ENCODE results near the gene RET.

Gene RET

DNA sequence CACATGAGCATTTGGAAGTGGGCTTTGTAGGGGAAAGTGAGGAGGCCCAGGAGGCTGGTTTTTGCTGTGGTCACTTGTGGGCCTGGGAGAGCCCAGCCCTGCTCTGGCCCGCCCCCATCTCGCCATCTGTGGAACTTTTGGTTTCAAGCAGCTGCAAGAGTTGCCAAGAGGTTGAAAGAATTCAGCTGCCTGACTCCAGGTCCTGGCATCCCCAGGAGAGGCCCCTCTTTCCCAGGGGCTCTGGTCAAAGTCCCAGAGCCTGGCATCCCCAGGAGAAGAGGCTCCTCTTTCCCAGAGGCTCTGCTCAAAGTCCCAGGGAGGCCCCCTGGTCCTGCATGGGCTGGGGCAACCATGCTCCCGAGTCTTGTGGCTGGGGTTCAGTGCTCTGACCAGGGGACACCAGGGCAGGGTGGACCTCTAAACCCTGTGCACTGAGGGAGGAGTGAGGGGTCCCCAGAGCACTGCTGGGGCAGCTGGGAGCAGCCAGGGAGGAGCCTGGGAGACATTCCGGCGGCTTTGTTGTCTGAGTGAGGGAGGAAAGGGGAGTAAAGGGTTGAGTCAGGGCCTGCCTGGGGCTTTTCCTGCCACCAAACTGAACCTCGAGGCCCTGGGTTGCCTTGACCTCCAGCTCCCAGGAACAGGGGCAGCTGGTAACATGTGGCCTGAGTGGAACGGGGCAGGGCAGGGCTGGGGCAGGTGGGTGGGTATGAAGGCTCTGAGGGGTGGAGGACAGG, 33.6 kb downstream of the RET start:
- DNase-seq = no peak

DNA sequence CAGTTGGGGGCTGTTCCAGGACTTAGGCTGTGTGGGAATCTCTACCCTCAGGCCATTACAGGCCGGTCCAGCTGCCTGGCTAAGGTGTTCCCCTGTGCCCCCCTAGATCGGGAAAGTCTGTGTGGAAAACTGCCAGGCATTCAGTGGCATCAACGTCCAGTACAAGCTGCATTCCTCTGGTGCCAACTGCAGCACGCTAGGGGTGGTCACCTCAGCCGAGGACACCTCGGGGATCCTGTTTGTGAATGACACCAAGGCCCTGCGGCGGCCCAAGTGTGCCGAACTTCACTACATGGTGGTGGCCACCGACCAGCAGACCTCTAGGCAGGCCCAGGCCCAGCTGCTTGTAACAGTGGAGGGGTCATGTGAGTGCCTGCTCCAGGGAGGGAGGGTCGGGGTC, 34.2 kb downstream of the RET start:
- no peak for DNase-seq

DNA sequence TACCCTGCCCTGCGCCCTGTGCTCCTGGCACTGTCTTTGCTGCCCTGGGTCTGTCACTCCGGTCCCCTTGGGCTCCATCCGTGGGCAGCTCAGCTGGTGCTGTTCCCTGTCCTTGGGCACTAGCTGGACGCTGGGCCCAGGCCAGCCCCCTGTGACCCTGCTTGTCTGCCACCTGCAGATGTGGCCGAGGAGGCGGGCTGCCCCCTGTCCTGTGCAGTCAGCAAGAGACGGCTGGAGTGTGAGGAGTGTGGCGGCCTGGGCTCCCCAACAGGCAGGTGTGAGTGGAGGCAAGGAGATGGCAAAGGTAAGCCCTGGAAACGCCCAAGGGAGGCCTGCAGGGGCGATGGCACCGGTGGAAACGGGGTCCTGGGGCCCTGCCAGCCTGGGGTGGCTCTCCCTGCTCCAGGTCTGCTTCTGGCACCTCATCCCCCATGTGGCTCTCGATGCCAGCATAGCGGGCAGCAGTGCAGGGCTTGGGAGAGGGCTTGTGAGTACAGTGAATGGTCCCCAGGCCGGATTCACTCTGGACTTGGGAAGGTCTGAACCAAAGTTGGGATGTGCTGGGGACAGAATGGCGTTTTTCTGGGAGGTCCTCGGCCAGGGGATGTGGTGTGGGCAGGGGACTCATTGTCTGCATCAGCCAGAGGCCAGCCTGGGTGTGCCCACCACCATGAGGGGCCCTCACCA, 35.2 kb downstream of the RET start:
- DNase-seq = no peak

DNA sequence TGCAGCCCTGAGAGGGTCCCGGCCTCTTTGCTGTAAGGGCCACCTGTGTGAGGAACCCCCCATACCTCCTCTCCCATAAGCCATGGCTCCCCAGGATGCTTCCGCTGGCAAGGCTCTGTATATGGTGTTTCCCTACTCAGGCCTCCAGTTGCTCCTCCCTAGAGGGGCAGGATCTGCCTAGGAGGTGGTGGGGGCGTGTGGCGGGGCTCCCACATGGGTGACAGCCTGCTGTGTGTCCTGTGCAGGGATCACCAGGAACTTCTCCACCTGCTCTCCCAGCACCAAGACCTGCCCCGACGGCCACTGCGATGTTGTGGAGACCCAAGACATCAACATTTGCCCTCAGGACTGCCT, 35.7 kb downstream of the RET start:
- DNase-seq = no peak

DNA sequence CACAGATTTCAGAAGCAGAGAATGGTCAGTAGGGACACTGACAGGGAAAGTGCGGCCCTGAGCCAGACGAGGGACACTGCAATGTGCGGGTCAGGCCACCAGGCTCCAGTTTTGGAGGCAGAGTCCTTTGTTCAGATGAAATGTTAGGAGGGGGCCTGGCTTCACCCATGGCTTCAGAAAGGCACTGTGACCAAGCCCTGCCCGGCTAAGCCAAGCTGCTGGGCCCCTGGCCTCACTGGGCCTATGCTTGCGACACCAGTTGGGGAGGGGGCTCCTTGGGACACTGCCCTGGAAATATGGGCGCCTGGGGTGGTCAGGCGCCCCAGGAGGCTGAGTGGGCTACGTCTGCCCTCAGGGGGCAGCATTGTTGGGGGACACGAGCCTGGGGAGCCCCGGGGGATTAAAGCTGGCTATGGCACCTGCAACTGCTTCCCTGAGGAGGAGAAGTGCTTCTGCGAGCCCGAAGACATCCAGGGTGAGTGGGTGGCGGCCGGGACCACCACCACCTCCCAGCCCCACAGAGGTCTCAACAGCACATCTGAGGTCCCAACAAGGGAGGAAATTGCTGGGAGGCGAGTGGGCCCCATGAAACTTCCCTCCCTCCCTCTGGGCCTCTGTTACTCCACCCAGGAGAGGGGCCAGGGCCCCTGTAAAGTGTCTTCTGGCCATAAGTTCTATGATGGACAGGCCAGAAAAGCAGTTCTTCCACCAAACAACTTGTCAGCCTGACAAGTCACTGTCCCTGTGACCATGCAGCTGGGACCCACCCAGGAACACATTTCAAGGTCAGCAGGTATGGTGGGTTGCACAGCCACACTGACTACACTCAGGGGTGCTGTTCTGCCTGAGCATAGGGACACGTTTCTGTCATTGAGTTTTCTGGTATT, 36.6 kb downstream of the RET start:
- no peak for DNase-seq

DNA sequence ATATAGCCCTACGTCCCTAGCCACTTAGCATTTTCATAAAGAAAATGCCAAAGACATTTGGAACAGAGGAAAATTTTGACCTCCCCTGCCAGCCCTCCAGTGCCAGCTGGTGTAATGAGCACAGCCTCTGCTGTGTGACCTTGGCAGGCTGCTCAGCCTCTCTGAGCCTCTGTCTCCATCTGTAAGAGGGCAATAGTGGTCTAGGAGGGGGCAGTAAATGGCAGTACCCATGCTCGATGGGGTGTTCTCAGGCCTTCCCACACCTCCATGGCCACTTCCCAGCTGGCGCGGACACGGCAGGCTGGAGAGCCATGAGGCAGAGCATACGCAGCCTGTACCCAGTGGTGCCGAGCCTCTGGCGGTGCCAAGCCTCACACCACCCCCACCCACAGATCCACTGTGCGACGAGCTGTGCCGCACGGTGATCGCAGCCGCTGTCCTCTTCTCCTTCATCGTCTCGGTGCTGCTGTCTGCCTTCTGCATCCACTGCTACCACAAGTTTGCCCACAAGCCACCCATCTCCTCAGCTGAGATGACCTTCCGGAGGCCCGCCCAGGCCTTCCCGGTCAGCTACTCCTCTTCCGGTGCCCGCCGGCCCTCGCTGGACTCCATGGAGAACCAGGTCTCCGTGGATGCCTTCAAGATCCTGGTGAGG, 37.3 kb downstream of the RET start:
- DNase-seq = no peak

DNA sequence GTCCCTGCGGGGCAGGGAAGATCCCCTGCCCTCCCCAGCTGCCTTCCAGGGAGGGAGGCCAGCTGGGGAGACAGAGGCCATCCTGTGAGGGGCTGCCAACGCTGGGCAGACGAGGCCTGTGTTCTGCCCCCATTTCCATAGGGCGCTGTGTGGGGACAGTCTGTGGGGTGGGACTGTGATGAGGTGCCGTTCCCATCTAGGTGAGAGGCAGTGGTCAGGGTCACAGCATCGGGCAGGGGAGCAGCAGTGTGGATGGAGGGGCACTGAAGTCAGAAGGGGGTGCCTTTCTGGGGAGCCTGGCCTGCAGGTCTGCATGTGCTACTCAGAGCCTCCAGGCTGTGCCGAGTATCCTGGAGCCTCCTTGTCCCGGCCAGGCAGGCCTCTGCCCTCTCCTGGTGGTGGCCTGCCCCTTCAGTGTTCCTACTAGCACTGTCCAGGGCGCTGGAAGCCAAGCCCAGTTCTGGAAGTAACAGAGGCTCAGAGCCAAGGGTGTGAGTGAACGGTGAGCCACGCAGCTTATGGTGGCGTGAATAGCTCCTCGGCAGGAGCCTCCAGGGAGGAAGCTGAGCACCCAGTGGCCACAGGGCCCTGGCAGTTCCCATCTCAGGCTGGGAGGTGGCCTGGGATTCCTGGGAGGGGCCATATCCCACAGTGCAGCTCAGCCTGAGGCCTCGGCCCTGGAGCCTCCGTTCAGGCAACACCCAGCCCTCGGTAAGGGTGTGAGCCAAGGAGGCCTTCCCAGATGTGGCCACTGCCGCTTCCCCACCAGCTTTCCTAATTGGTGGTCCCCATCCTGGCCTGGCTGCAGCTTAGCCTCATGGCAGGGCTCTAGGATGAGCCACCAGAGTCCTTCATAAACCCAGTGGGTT, 38.1 kb downstream of the RET start:
- no peak for DNase-seq

DNA sequence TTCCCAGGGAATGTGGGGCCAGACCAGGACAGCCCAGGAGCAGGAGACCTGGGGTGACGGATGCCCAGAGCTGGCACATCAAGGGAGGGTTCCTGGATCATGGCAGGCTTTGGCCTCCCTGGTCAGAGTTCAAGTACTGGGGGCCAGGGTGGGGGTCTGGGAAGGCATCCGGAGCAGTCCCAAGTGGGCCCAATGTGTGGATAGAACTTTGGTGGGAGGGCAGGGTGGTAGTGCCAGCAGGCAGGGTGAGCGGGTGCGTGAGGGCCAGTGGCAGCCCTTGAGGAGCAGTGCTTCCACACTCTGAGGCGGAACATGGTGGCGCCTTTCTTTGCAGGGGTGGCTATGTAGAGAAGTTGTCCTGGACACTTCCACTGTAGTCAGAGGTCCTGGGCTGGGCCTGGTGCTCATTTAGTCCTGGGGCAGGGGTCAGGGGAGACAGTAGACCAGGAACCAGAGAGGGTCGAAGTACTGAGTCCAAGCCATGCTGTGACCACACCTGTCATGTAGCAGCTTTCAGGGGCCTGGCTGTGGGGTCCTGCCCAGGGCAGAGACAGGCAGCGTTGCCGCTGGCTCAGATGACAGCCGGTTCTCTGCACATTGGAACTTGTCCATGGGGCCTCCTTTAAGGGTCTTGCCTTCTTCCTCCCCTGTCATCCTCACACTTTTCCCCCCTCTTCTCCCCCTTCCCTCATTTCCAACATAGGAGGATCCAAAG, 39.2 kb downstream of the RET start:
- no peak for DNase-seq

DNA sequence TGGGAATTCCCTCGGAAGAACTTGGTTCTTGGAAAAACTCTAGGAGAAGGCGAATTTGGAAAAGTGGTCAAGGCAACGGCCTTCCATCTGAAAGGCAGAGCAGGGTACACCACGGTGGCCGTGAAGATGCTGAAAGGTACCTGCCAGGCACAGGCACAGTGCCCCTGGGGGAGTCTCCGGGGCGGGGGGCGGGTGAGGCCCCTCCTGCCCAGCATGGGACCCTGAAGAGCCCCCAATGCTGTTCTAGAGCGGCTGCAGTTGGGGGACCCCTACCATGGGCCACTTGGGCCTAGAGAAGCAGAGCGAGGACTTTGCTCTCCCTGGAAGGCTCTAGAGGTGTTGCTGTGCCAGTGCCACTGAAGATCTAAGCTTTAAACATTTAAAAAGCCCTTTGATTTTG, 39.7 kb downstream of the RET start:
- DNase-seq = no peak

DNA sequence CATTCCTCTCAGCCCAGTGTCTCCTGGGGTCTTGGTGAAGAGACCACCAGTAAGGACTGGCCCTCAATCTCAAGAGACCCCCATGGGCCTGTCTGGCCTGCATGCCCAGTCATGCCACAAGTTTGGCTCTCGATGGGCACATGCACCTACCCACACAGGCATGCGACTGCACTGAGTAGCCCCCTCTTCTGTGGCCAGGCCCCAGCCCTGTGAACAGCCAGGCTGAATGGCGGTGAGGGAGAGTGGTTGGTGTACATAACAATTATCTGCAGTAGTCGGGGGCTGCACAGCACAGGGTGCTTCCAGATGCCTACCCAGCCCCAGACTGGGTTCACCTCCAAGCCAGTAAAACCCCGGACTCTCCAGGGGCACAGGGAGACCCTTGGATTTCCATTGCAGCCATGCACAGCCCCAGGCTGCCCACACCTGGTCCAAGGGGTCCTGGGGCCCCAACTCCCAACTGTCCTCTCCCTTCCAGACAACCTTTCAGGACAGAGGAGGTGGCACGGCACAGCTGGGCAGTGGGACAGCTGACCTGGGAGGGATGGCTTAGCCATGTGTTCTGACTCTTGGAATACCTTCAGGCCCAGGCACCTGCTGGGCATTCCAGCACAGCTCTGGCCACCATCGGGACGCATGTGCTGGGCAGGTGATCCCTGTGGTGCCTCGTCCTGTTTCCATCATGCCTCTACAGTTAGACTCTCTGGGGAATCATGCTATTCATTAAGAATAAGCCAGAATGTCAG, 40.3 kb downstream of the RET start:
- DNase-seq = no peak

DNA sequence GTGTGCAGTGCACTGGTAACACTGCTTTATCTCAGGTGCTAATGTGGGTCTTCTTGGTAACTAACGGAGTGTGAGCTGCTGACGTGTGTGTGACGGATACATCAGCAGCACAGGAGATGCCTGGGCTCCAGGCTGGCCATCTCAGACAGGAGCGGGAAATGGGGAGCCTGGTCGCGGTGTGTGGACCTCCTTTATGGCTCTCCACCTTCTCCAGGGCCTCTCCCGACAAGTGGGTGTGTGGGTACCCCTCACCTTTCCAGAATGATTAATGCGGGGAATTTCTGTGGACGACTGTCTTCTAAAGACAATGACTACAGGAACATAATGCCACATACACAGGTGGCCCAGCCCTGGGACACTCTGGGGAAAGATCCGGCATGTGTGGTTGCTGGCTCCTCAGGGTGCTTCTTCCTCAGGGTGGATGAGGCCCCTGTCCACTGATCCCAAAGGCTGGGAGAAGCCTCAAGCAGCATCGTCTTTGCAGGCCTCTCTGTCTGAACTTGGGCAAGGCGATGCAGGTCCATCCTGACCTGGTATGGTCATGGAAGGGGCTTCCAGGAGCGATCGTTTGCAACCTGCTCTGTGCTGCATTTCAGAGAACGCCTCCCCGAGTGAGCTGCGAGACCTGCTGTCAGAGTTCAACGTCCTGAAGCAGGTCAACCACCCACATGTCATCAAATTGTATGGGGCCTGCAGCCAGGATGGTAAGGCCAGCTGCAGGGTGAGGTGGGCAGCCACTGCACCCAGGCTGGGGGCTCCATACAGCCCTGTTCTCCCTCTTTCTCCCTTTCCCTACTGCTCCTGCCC, 41.1 kb downstream of the RET start:
- DNase-seq = no peak

DNA sequence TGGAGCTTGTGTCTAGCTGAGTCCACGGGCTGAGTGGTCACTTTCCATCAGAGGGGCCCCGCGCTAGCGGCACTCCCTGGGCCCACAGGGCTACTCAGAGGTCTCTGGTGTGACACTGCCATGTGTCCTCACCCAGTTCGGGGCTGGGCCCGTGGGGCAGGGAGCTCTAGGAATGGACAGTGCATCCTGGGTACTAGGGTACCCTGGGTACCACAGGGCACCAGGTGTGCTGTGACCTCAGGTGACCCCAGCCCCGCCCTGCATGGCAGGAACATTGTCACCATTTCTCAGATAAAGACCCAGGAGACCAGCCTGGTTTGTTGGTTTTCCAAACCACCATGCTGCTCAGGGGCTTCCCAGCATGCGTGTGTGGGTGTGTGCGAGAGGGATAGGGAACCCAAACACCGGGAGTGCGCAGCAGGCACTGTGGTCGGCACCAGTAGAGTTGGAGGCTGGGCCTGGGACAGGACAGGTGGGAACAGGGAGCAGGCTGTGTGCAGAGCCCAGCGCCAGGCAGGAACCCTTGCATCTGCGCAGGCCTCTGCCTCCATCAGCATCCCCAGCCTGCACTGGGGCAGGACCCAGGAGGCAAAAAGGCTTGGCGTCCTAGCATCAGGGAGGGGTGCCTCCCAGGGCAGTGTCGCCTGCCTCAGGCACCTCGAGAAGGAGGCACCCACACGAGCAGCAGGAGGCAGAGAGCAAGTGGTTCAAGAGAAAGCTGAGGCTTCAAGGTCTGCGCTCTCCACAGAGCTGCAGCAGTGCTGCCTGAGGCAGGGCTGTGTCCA, 42.0 kb downstream of the RET start:
- DNase-seq = no peak

DNA sequence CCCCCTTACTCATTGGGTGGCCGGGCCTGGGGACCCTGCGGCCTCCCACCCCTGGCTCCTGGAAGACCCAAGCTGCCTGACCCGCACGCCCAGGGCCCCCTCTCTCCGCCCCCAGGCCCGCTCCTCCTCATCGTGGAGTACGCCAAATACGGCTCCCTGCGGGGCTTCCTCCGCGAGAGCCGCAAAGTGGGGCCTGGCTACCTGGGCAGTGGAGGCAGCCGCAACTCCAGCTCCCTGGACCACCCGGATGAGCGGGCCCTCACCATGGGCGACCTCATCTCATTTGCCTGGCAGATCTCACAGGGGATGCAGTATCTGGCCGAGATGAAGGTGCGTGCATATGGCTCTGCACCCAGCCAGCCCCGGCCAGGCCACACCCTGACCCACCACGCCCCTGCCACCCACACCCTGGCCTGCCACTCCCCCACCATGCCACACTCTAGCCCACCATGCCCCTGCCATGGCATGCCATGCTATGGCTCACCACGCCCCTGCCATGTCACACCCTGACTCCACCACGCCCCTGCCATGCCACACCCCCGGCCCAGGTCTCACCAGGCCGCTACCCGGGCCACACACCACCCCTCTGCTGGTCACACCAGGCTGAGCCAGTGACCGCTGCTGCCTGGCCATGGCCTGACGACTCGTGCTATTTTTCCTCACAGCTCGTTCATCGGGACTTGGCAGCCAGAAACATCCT, 42.7 kb downstream of the RET start:
- DNase-seq = no peak

DNA sequence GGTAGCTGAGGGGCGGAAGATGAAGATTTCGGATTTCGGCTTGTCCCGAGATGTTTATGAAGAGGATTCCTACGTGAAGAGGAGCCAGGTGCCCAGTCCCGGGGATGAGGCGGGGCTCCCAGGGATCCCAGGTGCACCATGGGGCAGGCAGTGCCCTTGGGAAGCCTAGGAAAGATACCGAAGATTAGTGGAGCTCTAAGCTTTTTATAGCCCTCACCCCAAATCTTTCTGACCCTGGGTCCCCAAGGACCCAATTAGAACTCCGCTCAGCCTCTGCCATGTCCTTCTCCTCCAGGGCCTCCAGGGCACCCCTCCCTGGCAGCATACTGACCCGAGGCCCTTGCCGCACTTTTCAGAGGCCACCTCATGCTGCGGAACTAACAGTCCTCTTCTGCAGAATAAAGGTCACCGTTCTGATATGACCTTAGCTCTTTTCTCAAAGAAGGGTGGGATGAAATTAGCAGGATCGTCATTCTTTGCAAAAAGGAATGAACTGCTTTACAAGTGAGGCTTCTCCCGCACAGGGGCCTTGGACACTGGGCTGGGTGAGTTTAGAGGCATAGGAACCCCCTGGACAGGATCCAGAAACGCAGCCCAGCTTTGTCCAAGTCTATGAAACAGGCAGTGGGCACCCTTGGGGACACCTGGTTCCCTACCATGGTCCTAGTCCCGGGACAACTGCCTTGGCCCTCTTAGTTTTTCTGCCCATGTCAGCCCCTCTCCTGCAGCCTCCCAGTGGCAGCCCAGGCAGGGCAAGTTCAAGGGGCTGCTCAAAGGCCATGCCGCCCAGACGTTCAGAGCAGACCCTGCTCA, 43.5 kb downstream of the RET start:
- DNase-seq = no peak

DNA sequence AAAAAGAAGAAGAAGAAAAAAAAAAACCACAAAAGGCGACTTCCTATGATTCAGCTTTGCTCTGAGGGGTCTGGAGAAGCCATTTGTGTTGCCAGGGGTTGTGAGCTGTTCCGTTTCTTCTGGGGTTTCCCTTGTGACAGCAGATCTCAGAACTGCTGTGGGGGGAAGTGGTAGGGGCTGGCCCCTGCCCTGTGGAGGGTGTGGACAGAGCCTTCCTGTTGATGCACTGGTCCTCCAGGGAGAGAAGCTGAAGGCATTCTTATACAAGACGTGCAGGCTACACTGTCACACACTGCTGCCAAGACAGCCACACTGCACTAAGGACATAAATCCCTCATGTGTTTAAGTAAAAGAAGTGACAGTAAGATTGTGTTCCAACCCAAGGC, 44.1 kb downstream of the RET start:
- peak; percentile 100 for DNase-seq

DNA sequence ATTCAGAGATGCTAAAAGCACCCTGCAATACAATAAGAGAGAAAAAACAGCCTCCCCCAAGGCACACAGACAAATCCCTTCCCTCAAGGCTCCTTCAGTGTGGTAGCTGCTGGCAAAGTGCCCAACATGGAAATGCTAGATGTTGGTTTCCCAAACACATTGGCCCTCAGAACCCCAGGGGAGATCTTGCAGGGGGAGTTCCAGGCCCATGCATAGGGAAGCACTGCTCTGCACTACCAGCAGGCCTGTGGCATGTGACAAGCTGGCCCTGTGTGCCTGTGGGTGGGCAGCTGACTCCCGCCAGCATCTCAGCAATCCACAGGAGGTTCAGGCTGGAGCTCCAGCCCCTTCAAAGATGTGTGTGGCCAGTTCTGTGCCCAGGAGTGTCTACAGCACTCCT, 44.6 kb downstream of the RET start:
- peak; percentile 73 to 76 for DNase-seq

DNA sequence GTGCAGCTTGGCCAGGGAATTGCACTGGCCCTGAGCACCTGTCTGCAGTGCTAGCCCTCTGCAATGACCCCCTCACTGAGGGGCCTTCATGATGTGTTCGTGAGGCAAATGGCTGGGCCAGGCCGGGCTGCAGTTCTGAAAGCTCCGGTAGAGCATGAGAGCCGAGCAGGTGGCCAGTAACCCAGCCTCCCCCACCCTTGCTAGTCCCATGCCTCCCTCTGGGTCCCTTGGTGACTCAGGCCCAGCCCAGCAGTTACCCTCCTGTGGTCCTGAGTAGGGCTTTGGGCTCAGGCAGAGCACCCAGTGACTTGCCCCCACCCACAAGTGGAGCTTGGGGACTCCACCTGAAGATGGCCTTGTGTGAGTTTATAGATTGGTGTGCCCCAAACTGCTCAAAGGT, 45.2 kb downstream of the RET start:
- no peak for DNase-seq

DNA sequence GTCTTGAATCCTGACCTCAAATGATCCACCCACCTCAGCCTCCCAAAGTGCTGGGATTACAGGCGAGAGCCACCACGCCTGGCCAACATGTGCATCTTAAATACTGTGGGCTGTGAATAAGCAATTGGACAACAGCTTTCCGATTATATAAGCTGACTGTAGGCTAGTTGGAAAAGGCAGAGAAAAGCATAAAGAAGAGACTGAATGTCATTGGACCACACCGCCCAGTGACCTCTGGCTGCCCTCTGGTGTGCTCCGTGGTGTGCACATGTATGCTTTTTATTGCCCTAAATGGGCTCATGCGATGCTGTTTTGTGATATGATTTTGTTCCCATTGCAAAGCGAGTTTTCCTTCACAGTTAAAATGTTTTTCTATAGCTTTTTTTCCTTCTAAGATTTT, 46.0 kb downstream of the RET start:
- DNase-seq = no peak

Data from Kasumi-1 (cell line).